GM12878 (cell line): ENCODE results near the gene ADAM11. TPM values are rescaled to one million over a fixed set of nuclear protein-coding genes. Genes with fewer than 3 reads are reported as not detected.

Experiments used
- ATAC-seq: fragments of 200-7000 bp; cut with Tn5 transposase; 3 replicates; pipeline ENCODE4 v1.9.1; 2020; ENCODE audit warnings: mild to moderate bottlenecking, moderate library complexity
- BruUV-seq: library from RNA; stranded (reverse); fragments of 400-500 nt; replicated peaks from 2 replicates; lab custom pipeline; 2021; lab: Mats Ljungman, UMichigan
- CTCF ChIA-PET: fragments of 300-600 bp; sonication (Branson Sonifier 250); formaldehyde crosslinking; extraction: SDS; loops from one replicate; lab custom pipeline; 2021; ENCODE audit warnings: inconsistent platforms; lab: Yijun Ruan, JAX
- POLR2A ChIA-PET: fragments of 350-600 bp; formaldehyde crosslinking; extraction: SDS; loops from one replicate; lab custom pipeline; 2021; ENCODE audit warnings: inconsistent platforms; lab: Charles Lee
- RAD21 ChIA-PET: fragments of 300-600 bp; sonication (Branson Sonifier 250); formaldehyde crosslinking; loops from one replicate; lab custom pipeline; 2023; ENCODE audit warnings: antibody characterized with exemption; ENCODE audit not compliant: unreplicated experiment; lab: Charles Lee
- SMC1A ChIA-PET: fragments of 300-600 bp; sonication (Branson Sonifier 250); formaldehyde crosslinking; loops from one replicate; lab custom pipeline; 2023; ENCODE audit not compliant: unreplicated experiment, uncharacterized antibody; lab: Charles Lee
- DNase-seq: peaks from one replicate; pipeline ENCODE4 v3.0.0-alpha.2; 2011; ENCODE audit warnings: low read depth, low spot score
- FAIRE-seq: peaks from 3 replicates; lab custom pipeline; 2011; peaks lifted over from hg19 to GRCh38; lab: Jason Lieb, UNC
- H2AFZ ChIP-seq: 2 replicates; pipeline ENCODE4 v1.6.0; 2011; ENCODE audit warnings: low read depth, low read length, control low read depth; ENCODE audit not compliant: control insufficient read depth
- H3K27ac ChIP-seq: 2 replicates; pipeline ENCODE4 v1.5.1; 2011; ENCODE audit warnings: control low read depth; ENCODE audit not compliant: control insufficient read depth, insufficient read depth
- H3K27me3 ChIP-seq, 2 experiments: replicated peaks in 1 of 2; 2 replicates each; pipeline versions ENCODE4 v1.6.0 to v1.6.1; 2011; ENCODE audit warnings: low read length in 1 of 2; ENCODE audit not compliant: control insufficient read depth in 2 of 2, insufficient read depth in 2 of 2
- H3K36me3 ChIP-seq, 2 experiments: 2 replicates each; pipeline ENCODE4 v1.5.1; 2011; ENCODE audit warnings: low read length in 1 of 2; ENCODE audit not compliant: control insufficient read depth in 2 of 2, insufficient read depth in 2 of 2
- H3K4me1 ChIP-seq: 2 replicates; pipeline ENCODE4 v1.6.1; 2011; ENCODE audit warnings: mild to moderate bottlenecking, low read length, moderate library complexity, mixed read lengths; ENCODE audit not compliant: control insufficient read depth, insufficient read depth
- H3K4me2 ChIP-seq: 2 replicates; pipeline ENCODE4 v1.6.0; 2011; ENCODE audit warnings: control low read depth; ENCODE audit not compliant: control insufficient read depth, insufficient read depth
- H3K4me3 ChIP-seq: fragments of 200-600 bp; sonication (generic); 2 replicates; pipeline ENCODE4 v1.5.1; 2016
- H3K79me2 ChIP-seq: 2 replicates; pipeline ENCODE4 v1.6.0; 2011; ENCODE audit warnings: low read length; ENCODE audit not compliant: control insufficient read depth, insufficient read depth
- H3K9ac ChIP-seq: 2 replicates; pipeline ENCODE4 v1.8.0; 2011; ENCODE audit warnings: low read length, control low read depth, mixed read lengths; ENCODE audit not compliant: control insufficient read depth, insufficient read depth
- H3K9me3 ChIP-seq: replicated peaks from 3 replicates; pipeline ENCODE4 v1.5.1; 2011; ENCODE audit warnings: mild to moderate bottlenecking, low read length; ENCODE audit not compliant: control insufficient read depth, insufficient read depth
- H4K20me1 ChIP-seq: 2 replicates; pipeline ENCODE4 v1.6.0; 2011; ENCODE audit not compliant: control insufficient read depth, insufficient read depth
- CEBPB ChIP-seq, 2 experiments: fragments of 150-350 bp in 1 of 2; IDR thresholded peaks; 2 replicates each; pipeline ENCODE4 v1.6.1; 2012 to 2014; ENCODE audit warnings: low read depth in 2 of 2, low read length in 2 of 2, borderline replicate concordance in 1 of 2, inconsistent platforms in 1 of 2
- CEBPZ ChIP-seq: fragments of 150-350 bp; IDR thresholded peaks from 2 replicates; pipeline ENCODE4 v1.6.1; 2016; ENCODE audit warnings: low read depth, low read length
- CTCF ChIP-seq, 3 experiments: IDR thresholded peaks in 2 of 3; conservative IDR thresholded peaks in 1 of 3; 2 replicates each; pipeline ENCODE4 v1.5.1; 2011; ENCODE audit warnings: low read depth in 3 of 3, low read length in 3 of 3, mild to moderate bottlenecking in 3 of 3, control low read depth in 2 of 3, moderate library complexity in 2 of 3, inconsistent platforms in 1 of 3, mixed read lengths in 1 of 3; ENCODE audit not compliant: control insufficient read depth in 2 of 3, insufficient read depth in 1 of 3; ENCODE audit errors: extremely low read depth in 1 of 3
- JUNB ChIP-seq: IDR thresholded peaks from 2 replicates; pipeline ENCODE4 v1.6.1; 2016; ENCODE audit warnings: antibody characterized with exemption, mild to moderate bottlenecking
- MEF2B ChIP-seq: fragments of 450-650 bp; IDR thresholded peaks from 2 replicates; pipeline ENCODE4 v1.6.1; 2018; ENCODE audit warnings: mild to moderate bottlenecking, moderate library complexity; ENCODE audit not compliant: partially characterized antibody, poor library complexity, severe bottlenecking
- NBN ChIP-seq: fragments of 450-650 bp; IDR thresholded peaks from 2 replicates; pipeline ENCODE4 v1.6.1; 2016
- NFIC ChIP-seq: IDR thresholded peaks from 2 replicates; pipeline ENCODE4 v1.6.1; 2012; ENCODE audit warnings: low read depth, mild to moderate bottlenecking, inconsistent platforms, low read length, moderate library complexity
- TCF3 ChIP-seq: IDR thresholded peaks from 2 replicates; pipeline ENCODE4 v1.6.1; 2012; ENCODE audit warnings: low read depth, mild to moderate bottlenecking, low read length, borderline replicate concordance; ENCODE audit not compliant: insufficient read depth
- YBX1 ChIP-seq: fragments of 450-650 bp; IDR thresholded peaks from 2 replicates; pipeline ENCODE4 v1.6.1; 2016; ENCODE audit warnings: antibody characterized with exemption
- ZNF24 ChIP-seq: fragments of 450-650 bp; IDR thresholded peaks from 2 replicates; pipeline ENCODE4 v1.6.1; 2017; ENCODE audit warnings: antibody characterized with exemption, mild to moderate bottlenecking
- ZZZ3 ChIP-seq: IDR thresholded peaks from 2 replicates; pipeline ENCODE4 v1.6.1; 2011; ENCODE audit warnings: low read depth; ENCODE audit not compliant: control insufficient read depth, insufficient read length
- WGBS: methylation state at CpG from one replicate; pipeline ENCODE4 v1.1.6; 2016; ENCODE audit warnings: low lambda C conversion rate; ENCODE audit not compliant: insufficient replicate concordance, insufficient coverage; ENCODE audit errors: missing lambda C conversion rate; 5-methylcytosine and 5-hydroxymethylcytosine counted together
- in situ Hi-C: fragments of 300-500 bp; cut with MboI; formaldehyde crosslinking; loops from 9 replicates; pipeline ENCODE4 v1.14.3; 2018; ENCODE audit warnings: mixed read lengths
- intact Hi-C: fragments of 100-400 bp; cut with micrococcal nuclease; formaldehyde crosslinking; loops from one replicate; pipeline ENCODE4 v1.14.2; 2022; ENCODE audit not compliant: unreplicated experiment
- polyA plus RNA-seq, 11 experiments: library from polyadenylated mRNA; depleted of rRNA in 4 of 11; unstranded in 6 of 11; stranded (reverse) in 5 of 11; fragments of >200 nt; fragmentation: Nextera tagmentation in 4 of 11; fragmentation: Illumina TruSeq in 1 of 11; extraction: Ambion mirVana in 4 of 11; extraction: Trizol in 1 of 11; gene quantifications; 1 replicate in 1 of 11; 2 replicates in 10 of 11; pipeline versions ENCODE4 v1.2.1 to v1.2.3, GENCODE V29; 2011 to 2016; ENCODE audit warnings: inconsistent platforms in 2 of 11, missing spikeins in 2 of 11, low read depth in 1 of 11
- total RNA-seq, 4 experiments: library from RNA; depleted of rRNA in 3 of 4; stranded (reverse); fragments of >200 nt in 3 of 4; fragmentation: Illumina TruSeq in 1 of 4; extraction: Trizol in 1 of 4; gene quantifications; 2 replicates each; pipeline versions ENCODE4 v1.2.1 to v1.2.3, GENCODE V29; 2013 to 2021

ADAM11 gene
- total and polyA plus RNA-seq, 10 of the 15 experiments (the other 5 are each of a cell fraction or from before 2014, with no cell fraction given): 0.03 to 0.37 (median 0.06) TPM; not detected in 3

- no peak overlapping the region for H2AFZ ChIP-seq
- H4K20me1 ChIP-seq: no peaks in the 10 kb centered on the region
- FAIRE-seq (no peak), DNase-seq (no peak)
- in situ Hi-C loops: no loop called here
- peaks cover 8% of the 10 kb centered on the region for H3K4me1 ChIP-seq
- SMC1A ChIA-PET: no interaction called here
- TF ChIP-seq NFIC: no peak
- no peak for TF ChIP-seq ZZZ3
- TF ChIP-seq YBX1: no peak
- TF ChIP-seq, all 136 proteins: peak for 0
- WGBS: 6% methylated on average over 6 of the region's 6 CpGs
- H3K79me2 ChIP-seq: no peaks in the 10 kb centered on the region
- no peaks in the 10 kb centered on the region for H3K9me3 ChIP-seq
- no TSS peak for BruUV-seq
- no peak overlapping the region for H3K27ac ChIP-seq
- RAD21 ChIA-PET: no interaction called here
- H3K4me2 ChIP-seq: no peak overlapping the region
- intact Hi-C loops: no loop called here
- H3K4me3 ChIP-seq: no peak overlapping the region
- no peaks in the 10 kb centered on the region for H3K36me3 ChIP-seq
- POLR2A ChIA-PET: interaction anchor here (0.6 to 0.7 kb wide), 2 partner anchors 124 to 311 kb away, joined by 5 to 6 read pairs; no protein-coding TSS in a partner anchor
- no peak for ATAC-seq
- no peak overlapping the region for H3K9ac ChIP-seq
- no peaks in the 10 kb centered on the region; a peak in 1 of 4 replicates for H3K27me3 ChIP-seq
- CTCF ChIA-PET: no interaction called here
Observed at GRCh38 chr17:44769230-44769629, 10.4 kb downstream of the ADAM11 start.

- no peak for FAIRE-seq
- ChIA-PET RAD21 (no interaction called here), CTCF (no interaction called here), SMC1A (no interaction called here), POLR2A (interaction anchor here (0.6 to 0.7 kb wide), 2 partner anchors 124 to 311 kb away, joined by 5 to 6 read pairs; no protein-coding TSS in a partner anchor)
- Histone ChIP-seq H3K79me2 (no peaks in the 10 kb centered on the region), H3K9ac (no peak overlapping the region), H3K9me3 (no peaks in the 10 kb centered on the region), H3K27ac (no peak overlapping the region), H3K36me3 (no peaks in the 10 kb centered on the region), H3K27me3 (no peaks in the 10 kb centered on the region; a peak in 1 of 4 replicates), H4K20me1 (no peaks in the 10 kb centered on the region), H2AFZ (no peak overlapping the region), H3K4me3 (no peak overlapping the region), H3K4me2 (no peak overlapping the region), H3K4me1 (peaks cover 8% of the 10 kb centered on the region)
- in situ Hi-C loops (loop anchor here (10.0 kb wide), 1 partner anchor 355 kb away; no protein-coding TSS in a partner anchor), intact Hi-C loops (loop anchor here (10.0 kb wide), 1 partner anchor 235 kb away; no protein-coding TSS in a partner anchor)
- WGBS: 56% methylated on average over 10 of the region's 15 CpGs
- no peak for DNase-seq
- BruUV-seq: no TSS peak
- no peak for ATAC-seq
- TF ChIP-seq CEBPZ (no peak), ZNF24 (no peak), JUNB (no peak), NBN (no peak), MEF2B (no peak), CTCF (IDR thresholded peaks at IDR 0.05 in 2 of 3, conservative IDR thresholded peaks at IDR 0.05 in 1 of 3; ENCODE audit: control insufficient read depth in 2 of 3, extremely low read depth in 1 of 3, insufficient read depth in 1 of 3, low read depth in 3 of 3, low read length in 3 of 3) (no peak), CEBPB (IDR thresholded peaks at IDR 0.05; ENCODE audit: borderline replicate concordance in 1 of 2, low read depth in 2 of 2, low read length in 2 of 2) (no peak), TCF3 (no peak)
Observed at GRCh38 chr17:44769647-44770084, 10.9 kb downstream of the ADAM11 start.
